ENCODE data around the gene ZNF592.
A peak's percentile ranks its signal among the peaks of the same experiment; 100 is the strongest.

GRCh38 chr15:84844964-84845363 lies 96.6 kb downstream of the ZNF592 start:
- TF ChIP-seq CTCF (CRISPR knock-in tag; IDR thresholded peaks at IDR 0.05) (no peak), FOXM1 (CRISPR knock-in tag; IDR thresholded peaks at IDR 0.05) (no peak), GABPA (IDR thresholded peaks at IDR 0.05; ENCODE audit: low read depth, low read length) (no peak), GABPA (CRISPR knock-in tag; IDR thresholded peaks at IDR 0.05; ENCODE audit: low read depth) (no peak), RFX5 (IDR thresholded peaks at IDR 0.05; ENCODE audit: low read depth, low read length) (no peak), SP2 (CRISPR knock-in tag; IDR thresholded peaks at IDR 0.05) (no peak), GTF2F1 (IDR thresholded peaks at IDR 0.05; ENCODE audit: low read length) (no peak), THAP7 (CRISPR knock-in tag; IDR thresholded peaks at IDR 0.05) (no peak), HOXA7 (CRISPR knock-in tag; IDR thresholded peaks at IDR 0.05) (no peak), HOMEZ (CRISPR knock-in tag; IDR thresholded peaks at IDR 0.05; ENCODE audit: low read depth) (no peak), ZNF792 (CRISPR knock-in tag; IDR thresholded peaks at IDR 0.05) (0 out of 2 replicates have a peak, but pooled peaks have one; percentile 22), POLR2A (IDR thresholded peaks at IDR 0.05; ENCODE audit: insufficient read depth in 1 of 2, low read depth in 2 of 2, low read length in 2 of 2) (no peak)
